ENCODE measurements around the gene CDKN1A. TPM values are rescaled to one million over a fixed set of nuclear protein-coding genes. Genes with fewer than 3 reads are reported as not detected.
A peak's percentile ranks its signal among the peaks of the same experiment; 100 is the strongest.

CDKN1A gene
- total and polyA plus RNA-seq, 9 of the 15 experiments (the other 6 are each of a cell fraction or from before 2014, with no cell fraction given): 0.25 to 8.1 (median 5.1) TPM

- H3K4me1 ChIP-seq (replicated peaks in 1 of 2; ENCODE audit: control insufficient read depth in 2 of 2, insufficient read depth in 2 of 2, low read length in 2 of 2): peaks cover 16 to 19% of the 10 kb centered on the region in 2 experiments
- intact Hi-C loops (cut with micrococcal nuclease): no loop called here
- 43% methylated on average over 5 of the region's 5 CpGs for WGBS (ENCODE audit: insufficient coverage, low coverage, missing lambda C conversion rate)
- H3K9ac ChIP-seq (ENCODE audit: insufficient read depth in 1 of 2, low read depth in 2 of 2, low read length in 2 of 2): no peak overlapping the region
- H3K9me1 ChIP-seq (ENCODE audit: control insufficient read depth, insufficient read depth, low read length): no peaks in the 10 kb centered on the region
- H3K4me2 ChIP-seq (ENCODE audit: insufficient read depth, low read length): no peak overlapping the region
- H3K4me3 ChIP-seq: no peak overlapping the region
- TF ChIP-seq MEIS2 (IDR thresholded peaks at IDR 0.05; ENCODE audit: partially characterized antibody) (peak; percentile 23), ZNF511 (CRISPR knock-in tag; IDR thresholded peaks at IDR 0.05) (no peak)
- peaks cover 7% of the 10 kb centered on the region; the same call in 1 of the 2 replicates for H4K20me1 ChIP-seq (replicated peaks; ENCODE audit: control insufficient read depth, insufficient read depth, low read length)
- FAIRE-seq (no peak), ATAC-seq (no peak), DNase-seq (ENCODE audit: extremely low read depth in 1 of 4, low spot score in 3 of 4) (no peak)
- H3K36me3 ChIP-seq (ENCODE audit: control insufficient read depth, insufficient read depth, low read length): no peaks in the 10 kb centered on the region
- no peaks in the 10 kb centered on the region for H3K79me2 ChIP-seq (ENCODE audit: control insufficient read depth, insufficient read depth, low read length)
- H3K27me3 ChIP-seq (ENCODE audit: control insufficient read depth in 2 of 2, insufficient read depth in 2 of 2, low read length in 2 of 2): peaks cover 19 to 41% of the 10 kb centered on the region in 2 experiments; a peak in 4 of 5 replicates
- H3K9me3 ChIP-seq (replicated peaks; ENCODE audit: control insufficient read depth, insufficient read depth, low read depth, low read length): no peaks in the 10 kb centered on the region
- ChIA-PET CTCF (ENCODE audit: low intra/inter-chr PET ratio) (no interaction called here), POLR2A (interaction anchor here (0.6 to 1.9 kb wide), 8 partner anchors 9 to 336 kb away, joined by 3 to 7 read pairs (median 4); no protein-coding TSS in a partner anchor)
- in situ Hi-C loops (cut with MboI): no loop called here
- H2AFZ ChIP-seq (ENCODE audit: low read depth, low read length): no peak overlapping the region
- no TSS peak for BruUV-seq (replicated peaks)
- no peak overlapping the region for H3K27ac ChIP-seq (ENCODE audit: extremely low read depth, low read depth, low read length)
These were observed 16.1 kb upstream of the CDKN1A start for GRCh38 chr6:36662380-36662779.

DNA sequence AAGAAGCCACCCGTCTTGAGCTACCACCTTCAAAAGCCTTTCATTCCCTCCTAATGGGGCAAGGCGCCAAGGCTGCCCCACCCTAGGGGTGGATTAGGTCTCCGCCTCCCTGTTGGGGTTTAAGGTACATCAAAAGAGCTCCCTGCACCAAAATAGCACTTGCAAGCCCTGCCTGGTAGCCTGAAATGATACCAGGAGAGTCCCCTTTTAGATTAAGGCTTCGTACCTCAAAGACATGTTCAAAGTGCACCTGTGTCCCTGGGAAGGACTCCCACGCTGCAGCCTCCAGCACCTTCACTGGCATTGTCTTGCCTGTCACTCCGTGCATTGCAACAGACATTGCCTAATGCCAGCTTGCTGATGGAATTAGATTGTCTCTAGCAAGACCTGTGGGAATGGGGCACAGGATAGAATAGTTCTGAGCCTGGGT, 15.7 kb upstream of the CDKN1A start:
- Histone ChIP-seq H3K9me3 (replicated peaks; ENCODE audit: control insufficient read depth, insufficient read depth, low read depth, low read length) (no peaks in the 10 kb centered on the region), H3K9me1 (ENCODE audit: control insufficient read depth, insufficient read depth, low read length) (no peaks in the 10 kb centered on the region), H3K9ac (ENCODE audit: insufficient read depth in 1 of 2, low read depth in 2 of 2, low read length in 2 of 2) (no peak overlapping the region), H3K36me3 (ENCODE audit: control insufficient read depth, insufficient read depth, low read length) (no peaks in the 10 kb centered on the region), H3K4me1 (replicated peaks in 1 of 2; ENCODE audit: control insufficient read depth in 2 of 2, insufficient read depth in 2 of 2, low read length in 2 of 2) (peaks cover 19% of the 10 kb centered on the region in 2 experiments), H3K79me2 (ENCODE audit: control insufficient read depth, insufficient read depth, low read length) (no peaks in the 10 kb centered on the region), H4K20me1 (replicated peaks; ENCODE audit: control insufficient read depth, insufficient read depth, low read length) (peaks cover 7% of the 10 kb centered on the region; the same call in 1 of the 2 replicates), H3K4me3 (no peak overlapping the region), H2AFZ (ENCODE audit: low read depth, low read length) (no peak overlapping the region), H3K27me3 (ENCODE audit: control insufficient read depth in 2 of 2, insufficient read depth in 2 of 2, low read length in 2 of 2) (peaks cover 16 to 41% of the 10 kb centered on the region in 2 experiments; a peak in 4 of 5 replicates), H3K27ac (ENCODE audit: extremely low read depth, low read depth, low read length) (no peak overlapping the region), H3K4me2 (ENCODE audit: insufficient read depth, low read length) (no peak overlapping the region)
- in situ Hi-C loops (cut with MboI) (no loop called here), intact Hi-C loops (cut with micrococcal nuclease) (no loop called here)
- POLR2A ChIA-PET: interaction anchor here (0.6 to 1.9 kb wide), 10 partner anchors 9 to 336 kb away, joined by 3 to 7 read pairs (median 4); no protein-coding TSS in a partner anchor
- CTCF ChIA-PET (ENCODE audit: low intra/inter-chr PET ratio): no interaction called here
- FAIRE-seq (no peak), ATAC-seq (no peak), DNase-seq (ENCODE audit: extremely low read depth in 1 of 4, low spot score in 3 of 4) (no peak)
- BruUV-seq (replicated peaks): no TSS peak
- TF ChIP-seq TEAD4 (IDR thresholded peaks at IDR 0.05; ENCODE audit: low read length) (no peak), TEAD4 (CRISPR knock-in tag; IDR thresholded peaks at IDR 0.05; ENCODE audit: borderline replicate concordance) (peak; percentile 56; the same call in 1 of the 2 replicates), CEBPG (CRISPR knock-in tag; IDR thresholded peaks at IDR 0.05) (no peak), CEBPG (tag; conservative IDR thresholded peaks at IDR 0.05 in 1 of 2, IDR thresholded peaks at IDR 0.05 in 1 of 2) (peak; percentile 26 to 62; a peak in 3 of 4 replicates), NEUROD1 (IDR thresholded peaks at IDR 0.05; ENCODE audit: borderline replicate concordance, low read depth, low read length, partially characterized antibody) (no peak), NCOR1 (IDR thresholded peaks at IDR 0.05) (no peak), TEAD1 (CRISPR knock-in tag; IDR thresholded peaks at IDR 0.05) (0 out of 4 replicates have a peak, but pooled peaks of 1 of the 2 experiments have one; percentile 45), ZNF764 (CRISPR knock-in tag; IDR thresholded peaks at IDR 0.05; ENCODE audit: low read depth) (no peak), CEBPB (tag; IDR thresholded peaks at IDR 0.05) (peak; percentile 79), FOXP1 (CRISPR knock-in tag; IDR thresholded peaks at IDR 0.05) (no peak)
- 22% methylated on average over 6 of the region's 6 CpGs for WGBS (ENCODE audit: insufficient coverage, low coverage, missing lambda C conversion rate)

Measured in K562 (cell line).